HG03139 (cell line): ENCODE measurements around the gene SMOC1.

Experiments
- ATAC-seq: cut with Tn5 transposase; IDR thresholded peaks from one replicate; pipeline ENCODE4 v1.9.1; 2021; ENCODE audit not compliant: unreplicated experiment

SMOC1 gene

GRCh38 chr14:69973846-69974245, 94.6 kb downstream of the SMOC1 start:
- no peak for ATAC-seq

DNA sequence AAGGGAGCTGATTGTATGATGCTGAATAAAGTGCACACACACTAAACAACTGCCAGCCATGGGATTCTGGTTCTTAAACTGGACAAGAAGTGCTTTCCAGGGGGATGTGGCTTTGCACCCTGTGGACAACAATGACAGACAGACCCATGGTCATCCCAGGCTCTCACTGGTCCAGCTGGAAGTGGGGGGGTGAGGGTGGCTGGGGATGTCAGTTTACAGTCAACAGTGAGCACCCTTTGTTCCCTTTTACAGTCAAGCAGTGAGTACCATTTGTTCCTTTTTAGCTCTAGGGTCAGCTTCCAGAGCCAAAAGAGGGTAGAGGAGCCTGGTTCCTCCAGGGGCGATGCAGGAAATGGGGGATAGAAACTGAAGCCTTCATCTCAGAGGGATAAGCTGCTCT, 100.7 kb downstream of the SMOC1 start:
- ATAC-seq = no peak

DNA sequence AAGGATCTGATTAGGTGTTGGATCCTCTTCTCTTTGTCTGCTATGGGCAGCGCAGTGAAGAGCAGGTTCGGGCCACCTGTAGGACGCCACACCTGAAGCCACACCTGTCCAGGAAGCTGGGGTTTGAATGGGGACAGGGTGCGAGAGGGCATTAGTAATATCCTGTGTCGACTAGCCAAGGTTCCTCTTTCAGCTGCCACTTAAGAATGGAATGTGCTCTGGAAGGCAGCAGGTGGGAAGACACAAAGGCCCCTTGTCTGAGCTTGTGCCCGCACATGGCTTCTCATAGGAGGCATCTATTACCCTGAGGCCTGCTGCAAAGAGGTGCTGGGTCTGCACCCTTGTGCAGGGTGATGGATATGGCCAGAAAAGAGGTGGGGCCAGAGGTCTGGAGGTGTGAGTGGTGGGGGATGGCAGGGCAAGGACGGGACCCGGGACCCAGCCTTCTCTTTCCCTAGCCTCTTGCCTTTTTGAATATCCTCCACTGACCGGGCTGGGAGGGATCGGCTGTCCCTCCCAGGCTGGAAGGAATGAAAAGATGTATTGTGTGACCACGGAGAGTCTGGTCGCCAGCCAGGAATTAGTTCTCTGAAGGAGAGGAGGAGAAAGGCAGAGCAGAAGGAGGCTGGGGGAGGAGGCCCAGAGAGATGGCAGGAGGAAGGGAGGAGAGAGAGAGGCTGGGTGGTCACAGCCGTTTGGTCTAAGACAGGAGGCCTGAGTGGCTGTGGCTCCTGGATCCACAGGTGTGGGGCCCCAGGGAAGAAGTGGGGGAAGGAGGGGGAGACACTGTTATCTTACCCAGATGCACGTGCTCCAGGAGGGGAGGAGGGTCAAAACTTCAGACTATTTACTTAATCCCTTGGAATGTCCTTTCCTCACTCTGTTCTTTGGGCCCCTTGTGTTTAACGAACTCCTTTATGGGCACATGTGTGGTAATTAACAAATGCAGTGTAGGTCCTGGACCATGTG, 101.5 kb downstream of the SMOC1 start:
- no peak for ATAC-seq

DNA sequence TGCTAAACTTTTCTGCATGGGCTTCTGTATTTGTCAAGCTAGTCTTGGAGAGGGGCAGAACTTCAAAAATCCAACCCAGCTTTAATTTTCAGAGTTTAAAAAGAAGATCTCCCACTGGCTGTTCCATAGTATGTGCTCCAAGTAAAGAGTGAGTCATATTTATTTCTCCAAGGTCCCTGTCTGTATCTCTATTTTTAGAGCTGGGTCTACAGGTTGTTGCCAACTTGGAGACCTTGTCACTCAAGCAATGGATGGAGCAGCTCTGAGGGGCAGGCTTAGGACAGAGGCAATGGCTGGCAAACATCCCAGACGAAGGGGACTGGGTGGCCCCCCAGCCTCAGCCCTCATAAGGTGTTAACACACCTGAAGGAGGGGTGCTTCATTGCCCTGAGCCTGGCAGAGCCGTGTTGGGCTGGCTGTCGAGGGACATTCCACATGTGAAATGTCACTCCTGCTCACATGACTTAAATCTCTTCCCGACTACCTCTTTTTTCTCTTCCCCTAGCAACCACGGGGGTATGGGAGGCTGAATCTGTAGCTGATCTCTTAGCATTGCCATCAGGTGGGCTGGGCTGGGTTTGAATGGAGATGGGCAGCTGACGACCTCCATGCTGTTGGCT, 103.1 kb downstream of the SMOC1 start:
- no peak for ATAC-seq

DNA sequence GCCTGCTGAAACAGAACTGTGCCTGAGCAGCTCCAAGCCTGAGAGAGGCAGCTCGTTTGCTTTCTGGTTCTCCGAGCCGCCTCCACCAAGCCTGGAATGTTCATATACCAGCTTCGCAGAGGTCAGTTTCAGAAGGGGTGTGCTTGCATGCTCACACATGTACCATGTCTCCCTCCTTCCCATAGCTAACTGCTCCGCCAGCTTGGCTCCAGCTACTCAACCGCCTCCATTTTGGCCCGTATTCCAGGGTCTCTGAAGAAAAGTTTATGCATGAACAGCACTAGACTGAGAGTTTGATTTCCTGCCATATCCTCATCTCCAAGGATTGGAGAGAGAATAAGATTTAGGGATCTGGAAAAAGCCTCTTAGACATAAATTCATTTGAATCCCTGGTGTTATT, 103.7 kb downstream of the SMOC1 start:
- no peak for ATAC-seq

DNA sequence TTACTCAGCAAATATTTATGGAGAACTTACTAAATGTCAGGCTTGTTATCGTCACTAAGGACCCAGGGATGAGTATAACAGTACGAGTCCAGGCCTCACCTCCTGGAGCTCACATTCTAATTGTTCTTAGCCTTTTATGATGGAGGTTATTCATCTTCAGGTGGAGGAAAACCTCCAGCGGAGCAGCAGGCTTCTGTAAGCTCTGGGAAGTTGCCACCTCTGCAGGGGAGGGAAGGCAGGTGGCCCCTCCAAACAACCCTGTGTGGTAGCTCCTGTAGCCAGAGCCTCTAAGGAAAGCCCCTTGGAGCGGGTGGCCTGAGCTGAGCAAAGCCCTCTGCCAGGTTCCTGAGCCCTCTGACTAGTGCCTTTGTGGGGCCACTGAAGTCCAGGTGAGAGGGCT, 104.1 kb downstream of the SMOC1 start:
- no peak for ATAC-seq

DNA sequence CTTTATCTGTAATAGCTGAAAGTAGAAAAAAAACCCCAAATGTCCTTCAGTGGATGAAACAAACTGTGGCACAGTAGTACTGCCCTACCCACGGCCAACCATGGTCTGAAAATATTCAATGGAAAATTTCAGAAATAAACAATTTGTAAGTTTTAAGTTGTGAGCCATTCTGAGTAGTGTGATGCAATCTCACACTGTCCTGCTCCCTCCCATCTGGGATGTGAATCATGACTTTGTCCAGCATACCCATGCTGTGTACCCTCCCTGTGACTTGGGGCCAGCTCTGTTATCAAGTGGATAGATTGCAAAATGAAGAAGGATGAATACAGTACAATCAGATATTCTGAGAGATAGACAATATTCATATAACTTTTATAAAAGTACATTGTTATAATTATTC, 106.2 kb downstream of the SMOC1 start:
- no peak for ATAC-seq

DNA sequence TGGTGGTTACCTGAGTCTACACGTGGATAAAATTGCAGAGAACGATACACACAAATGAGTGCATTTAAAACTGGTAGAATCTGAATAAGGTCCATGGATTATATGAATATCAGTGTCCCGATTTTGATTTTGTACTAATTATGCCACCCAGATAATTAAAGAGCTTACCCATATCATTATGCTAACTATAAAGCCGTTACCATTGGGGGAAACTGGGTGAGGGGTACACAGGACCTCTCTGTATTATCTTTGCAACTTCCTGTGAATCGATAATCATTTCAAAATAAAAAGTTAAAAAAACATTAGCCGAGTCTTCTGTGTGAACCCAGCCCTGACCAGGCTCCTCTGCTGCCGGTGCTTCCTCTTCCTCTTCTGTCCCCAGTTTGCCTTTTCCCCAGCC, 107.1 kb downstream of the SMOC1 start:
- no peak for ATAC-seq

GRCh38 chr14:69987406-69988121, 108.3 kb downstream of the SMOC1 start:
- no peak for ATAC-seq

DNA sequence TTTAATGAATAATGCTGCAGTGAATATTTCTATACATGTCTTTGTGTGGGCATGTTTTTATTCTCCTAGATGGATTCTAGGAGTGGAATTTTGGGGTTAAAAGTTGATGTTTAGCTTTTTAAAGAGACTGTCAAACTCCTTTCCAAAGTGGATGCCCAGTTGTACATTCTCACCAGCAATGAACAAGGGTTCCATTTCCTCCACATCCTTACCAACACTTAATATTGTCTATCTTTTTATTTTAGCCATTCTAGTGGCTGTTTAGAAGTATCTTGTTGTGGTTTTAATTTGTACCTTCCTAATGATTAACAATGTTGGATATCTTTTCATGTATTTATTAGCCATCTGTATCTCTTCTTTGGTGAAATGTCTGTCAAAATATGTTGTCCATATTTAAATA, 109.8 kb downstream of the SMOC1 start:
- no peak for ATAC-seq

GRCh38 chr14:69989622-69990021, 110.4 kb downstream of the SMOC1 start:
- no peak for ATAC-seq

DNA sequence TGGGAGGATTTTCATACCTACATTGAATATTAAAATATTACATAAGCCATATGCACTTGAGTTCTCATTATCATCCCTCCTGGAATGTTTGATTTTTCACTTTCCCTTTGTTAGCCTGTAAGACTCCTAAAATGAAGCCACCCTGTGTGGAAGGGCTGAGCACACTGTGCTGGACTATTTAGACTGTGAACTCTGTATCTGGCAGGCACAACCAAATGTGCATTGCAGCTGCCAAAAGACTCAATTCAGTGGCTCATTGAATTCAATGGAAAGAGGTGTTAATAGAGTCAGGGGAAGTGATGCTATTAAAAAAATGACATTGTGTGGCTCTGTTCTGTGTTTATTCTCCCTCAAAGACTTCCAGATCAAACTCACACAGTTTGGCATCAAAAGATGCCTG, 111.1 kb downstream of the SMOC1 start:
- ATAC-seq = no peak

GRCh38 chr14:69991422-69991821, 112.2 kb downstream of the SMOC1 start:
- ATAC-seq = no peak

GRCh38 chr14:69992564-69992963, 113.3 kb downstream of the SMOC1 start:
- no peak for ATAC-seq

- no peak for ATAC-seq
Observed at GRCh38 chr14:69993326-69993725, 114.1 kb downstream of the SMOC1 start.

GRCh38 chr14:69994002-69994401, 114.8 kb downstream of the SMOC1 start:
- no peak for ATAC-seq

GRCh38 chr14:69996216-69996615, 117.0 kb downstream of the SMOC1 start:
- no peak for ATAC-seq

DNA sequence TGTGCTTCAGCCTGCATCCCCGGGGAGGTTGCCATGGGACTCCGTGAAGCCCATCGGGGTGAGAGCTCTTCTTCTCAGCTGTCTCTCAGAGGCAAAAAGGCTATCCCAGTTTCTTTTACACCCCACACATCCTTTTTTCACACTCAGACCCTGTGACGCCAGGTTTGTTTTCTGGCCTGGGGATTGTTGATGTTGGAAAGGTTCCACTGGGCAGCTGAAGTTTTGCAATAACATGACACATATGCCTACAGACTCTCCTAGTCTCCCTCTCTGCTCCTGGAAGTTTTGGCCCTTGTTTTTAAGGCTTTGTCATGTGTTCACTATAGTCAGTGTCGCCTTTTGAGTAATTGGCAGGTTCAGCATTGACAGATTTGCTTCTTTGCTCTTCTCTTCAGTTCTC, 118.6 kb downstream of the SMOC1 start:
- no peak for ATAC-seq

DNA sequence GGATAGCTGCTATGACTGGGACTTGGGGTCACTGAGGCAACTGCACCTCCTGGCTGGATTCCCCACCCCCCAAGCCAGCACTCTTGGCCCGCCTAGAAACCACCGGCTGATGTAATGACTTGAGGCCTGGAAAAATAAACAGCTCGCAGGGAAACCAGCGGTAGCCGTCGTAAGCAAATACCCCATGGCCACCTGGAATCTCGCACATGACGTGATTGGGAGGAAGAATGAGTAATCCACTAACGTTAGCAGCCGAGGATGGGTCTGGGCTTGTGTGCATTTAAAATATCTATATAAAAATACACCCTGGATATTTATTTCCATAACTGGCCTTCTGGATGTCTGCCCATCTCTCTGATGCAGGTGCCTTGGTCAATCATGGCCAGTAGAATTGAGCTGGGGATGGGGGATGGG, 120.1 kb downstream of the SMOC1 start:
- ATAC-seq = no peak

- no peak for ATAC-seq
Observed at GRCh38 chr14:70000601-70001000, 121.4 kb downstream of the SMOC1 start.

DNA sequence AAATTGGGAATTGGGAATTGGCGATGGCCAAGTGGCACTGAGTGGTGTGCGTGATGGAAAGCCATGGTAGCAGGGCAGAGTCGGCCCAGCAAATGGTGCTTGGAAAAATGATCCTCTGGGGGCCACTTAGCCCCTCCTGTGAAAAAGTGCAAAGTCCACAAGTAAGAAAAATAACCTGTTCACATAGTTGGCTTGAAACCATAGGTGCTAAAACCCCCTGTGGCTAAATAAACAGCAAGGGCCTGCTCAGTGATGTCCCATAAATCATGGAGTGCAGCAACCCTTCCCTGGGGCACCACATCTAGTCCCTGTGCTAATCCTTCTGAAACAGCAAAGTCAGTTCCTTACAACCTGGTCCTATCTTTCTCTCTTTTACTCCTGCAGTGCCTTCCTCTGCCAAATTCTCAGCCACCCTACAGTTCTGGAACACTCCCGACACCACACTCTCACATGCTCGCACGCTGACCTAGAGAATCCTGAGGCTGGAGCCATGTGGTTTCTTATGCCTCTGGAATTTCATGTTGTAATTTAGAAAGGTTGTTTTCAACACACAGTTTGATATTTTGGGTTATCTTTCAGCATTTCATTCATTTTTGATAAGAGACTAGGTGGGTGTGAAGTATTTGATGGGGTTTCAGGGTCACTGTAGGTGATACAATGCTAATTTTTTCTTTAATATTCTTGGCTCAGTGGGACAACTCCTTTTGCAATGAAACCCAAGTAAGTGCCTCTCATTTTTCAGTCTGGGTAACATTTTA, 123.6 kb downstream of the SMOC1 start:
- ATAC-seq = no peak
